Stomach smooth muscle (tissue), 2 donors: ENCODE data around the gene GPD2.

ENCODE experiments used
- H3K27ac ChIP-seq: one replicate; pipeline ENCODE4 v1.7.0; 2013; ENCODE audit warnings: mild to moderate bottlenecking, low read length, inconsistent platforms
- H3K27me3 ChIP-seq, 2 donors: one replicate each; pipeline ENCODE4 v1.7.0; 2013; ENCODE audit warnings: low read length in 2 of 2; ENCODE audit not compliant: insufficient read depth in 2 of 2, control insufficient read depth in 1 of 2
- H3K36me3 ChIP-seq, 2 donors: one replicate each; pipeline ENCODE4 v1.7.0; 2013; ENCODE audit warnings: low read length in 2 of 2; ENCODE audit not compliant: control insufficient read depth in 2 of 2, insufficient read depth in 2 of 2
- H3K4me1 ChIP-seq: one replicate; pipeline ENCODE4 v1.7.0; 2013; ENCODE audit warnings: low read length; ENCODE audit not compliant: control insufficient read depth, insufficient read depth
- H3K4me3 ChIP-seq, 2 donors: one replicate each; pipeline ENCODE4 v1.7.0; 2013; ENCODE audit warnings: low read length in 2 of 2
- H3K9ac ChIP-seq, 2 donors: one replicate each; pipeline ENCODE4 v1.7.0; 2013; ENCODE audit warnings: low read length in 2 of 2, mild to moderate bottlenecking in 1 of 2
- H3K9me3 ChIP-seq, 2 donors: one replicate each; pipeline ENCODE4 v1.7.0; 2013; ENCODE audit warnings: low read length in 2 of 2; ENCODE audit not compliant: control insufficient read depth in 2 of 2
- donor health status: healthy.
- donor health status: Pancreatic carcinoma.

The GPD2 gene

DNA sequence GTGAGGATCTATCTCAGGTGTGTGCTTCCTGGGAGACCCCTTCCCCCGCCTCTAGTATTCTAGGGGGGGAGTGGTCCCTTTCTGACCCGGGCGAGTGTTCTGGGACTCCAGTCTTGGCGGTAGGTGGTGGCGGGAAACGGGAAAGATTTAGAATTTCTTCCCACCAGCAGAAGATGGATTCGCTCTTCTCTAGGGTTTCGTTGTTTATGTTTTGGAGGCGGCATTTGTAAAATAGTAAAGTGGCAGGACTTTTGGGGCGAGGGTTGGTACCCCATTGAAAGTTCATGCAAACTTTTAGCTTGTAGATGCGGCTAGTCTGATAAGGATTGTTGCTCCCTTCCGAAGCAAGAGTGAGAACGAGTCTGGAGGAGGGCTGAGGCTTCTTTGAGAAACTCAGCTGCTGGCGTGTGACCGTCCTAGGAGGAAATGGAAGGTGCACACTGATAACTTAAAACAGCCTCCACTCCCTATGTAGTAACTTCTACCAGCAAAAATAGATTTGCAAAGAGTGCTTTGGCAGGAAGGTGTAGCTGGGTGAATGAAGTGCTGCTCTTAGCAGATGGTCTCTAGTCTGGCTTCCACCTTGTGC, 412 bp downstream of the GPD2 start:
- H3K4me3 ChIP-seq, result peak overlapping the region; percentile 47 to 86
- H3K36me3 ChIP-seq, result no peaks in the 10 kb centered on the region
- H3K9me3 ChIP-seq, result no peaks in the 10 kb centered on the region
- H3K9ac ChIP-seq, result peak overlapping the region; percentile 86 to 90
- peak overlapping the region; percentile 87 for H3K27ac ChIP-seq
- H3K27me3 ChIP-seq, result no peaks in the 10 kb centered on the region
- peaks cover 7% of the 10 kb centered on the region for H3K4me1 ChIP-seq

DNA sequence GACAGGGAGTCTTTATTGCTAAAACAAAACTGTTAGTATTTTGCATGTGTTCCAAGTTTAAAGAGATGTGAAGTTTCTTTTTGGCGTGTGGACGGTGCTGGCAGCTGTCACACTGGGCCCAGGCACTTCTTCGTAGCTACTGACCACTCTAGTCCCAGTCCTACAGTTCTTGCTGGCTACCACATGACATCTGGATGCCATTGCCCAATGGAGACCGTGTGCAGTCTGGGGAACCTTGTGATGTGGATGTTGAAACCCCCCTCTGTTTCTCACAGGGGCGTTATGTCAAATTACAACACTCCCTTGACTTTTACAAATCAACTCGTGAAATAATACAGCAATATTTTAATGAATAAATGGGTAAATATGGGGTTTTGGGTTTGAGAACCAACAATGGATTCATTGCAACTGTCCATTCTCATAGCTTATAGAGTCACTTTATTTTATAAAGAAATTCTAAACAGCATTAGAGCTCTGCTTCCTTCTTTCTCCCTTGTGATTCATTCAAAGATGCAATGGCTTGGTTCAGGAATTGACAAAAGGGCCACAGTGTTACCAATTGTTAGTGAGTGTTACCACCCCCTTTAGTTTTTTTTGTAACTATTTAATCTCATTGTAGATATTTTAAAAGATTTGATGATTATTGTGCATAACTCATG, 1.2 kb downstream of the GPD2 start:
- H3K36me3 ChIP-seq, result no peaks in the 10 kb centered on the region
- no peak overlapping the region for H3K27ac ChIP-seq
- no peaks in the 10 kb centered on the region for H3K9me3 ChIP-seq
- H3K27me3 ChIP-seq, result no peaks in the 10 kb centered on the region
- H3K4me3 ChIP-seq, result peak overlapping the region; percentile 47 to 86
- H3K9ac ChIP-seq, result peak overlapping the region in 1 of 2 donors; percentile 90
- peaks cover 7% of the 10 kb centered on the region for H3K4me1 ChIP-seq

DNA sequence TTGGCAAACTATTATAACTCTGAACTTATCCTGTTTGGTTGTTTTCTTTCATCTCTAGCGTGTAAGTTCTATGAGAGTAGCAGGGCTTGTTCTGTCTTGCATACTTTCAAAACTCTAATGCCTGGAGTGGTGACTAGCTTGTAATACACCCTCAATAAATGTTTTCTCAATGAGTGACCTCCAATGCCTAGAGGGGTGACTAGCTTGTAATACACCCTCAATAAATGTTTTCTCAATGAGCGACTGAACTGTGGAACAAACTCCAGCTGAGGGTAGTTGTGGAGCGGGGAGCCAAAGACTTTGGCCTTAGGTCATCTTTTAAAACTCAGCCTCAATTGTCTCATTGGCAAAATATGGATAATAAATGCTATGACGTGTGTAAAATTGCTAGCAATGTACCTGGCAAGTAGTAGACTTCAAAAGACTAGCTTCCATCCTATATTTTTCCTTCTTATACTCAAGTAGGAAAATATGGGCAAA, 1.8 kb downstream of the GPD2 start:
- H3K9ac ChIP-seq, result no peak overlapping the region
- peaks cover 7% of the 10 kb centered on the region for H3K4me1 ChIP-seq
- H3K4me3 ChIP-seq, result no peak overlapping the region
- no peaks in the 10 kb centered on the region for H3K9me3 ChIP-seq
- H3K36me3 ChIP-seq, result no peaks in the 10 kb centered on the region
- H3K27ac ChIP-seq, result no peak overlapping the region
- H3K27me3 ChIP-seq, result no peaks in the 10 kb centered on the region

- Histone ChIP-seq H3K27me3 (no peaks in the 10 kb centered on the region), H3K9me3 (no peaks in the 10 kb centered on the region), H3K4me3 (no peak overlapping the region), H3K27ac (no peak overlapping the region), H3K4me1 (no peaks in the 10 kb centered on the region), H3K36me3 (no peaks in the 10 kb centered on the region), H3K9ac (no peak overlapping the region)
Observed at GRCh38 chr2:156443089-156443488, 6.9 kb downstream of the GPD2 start.

DNA sequence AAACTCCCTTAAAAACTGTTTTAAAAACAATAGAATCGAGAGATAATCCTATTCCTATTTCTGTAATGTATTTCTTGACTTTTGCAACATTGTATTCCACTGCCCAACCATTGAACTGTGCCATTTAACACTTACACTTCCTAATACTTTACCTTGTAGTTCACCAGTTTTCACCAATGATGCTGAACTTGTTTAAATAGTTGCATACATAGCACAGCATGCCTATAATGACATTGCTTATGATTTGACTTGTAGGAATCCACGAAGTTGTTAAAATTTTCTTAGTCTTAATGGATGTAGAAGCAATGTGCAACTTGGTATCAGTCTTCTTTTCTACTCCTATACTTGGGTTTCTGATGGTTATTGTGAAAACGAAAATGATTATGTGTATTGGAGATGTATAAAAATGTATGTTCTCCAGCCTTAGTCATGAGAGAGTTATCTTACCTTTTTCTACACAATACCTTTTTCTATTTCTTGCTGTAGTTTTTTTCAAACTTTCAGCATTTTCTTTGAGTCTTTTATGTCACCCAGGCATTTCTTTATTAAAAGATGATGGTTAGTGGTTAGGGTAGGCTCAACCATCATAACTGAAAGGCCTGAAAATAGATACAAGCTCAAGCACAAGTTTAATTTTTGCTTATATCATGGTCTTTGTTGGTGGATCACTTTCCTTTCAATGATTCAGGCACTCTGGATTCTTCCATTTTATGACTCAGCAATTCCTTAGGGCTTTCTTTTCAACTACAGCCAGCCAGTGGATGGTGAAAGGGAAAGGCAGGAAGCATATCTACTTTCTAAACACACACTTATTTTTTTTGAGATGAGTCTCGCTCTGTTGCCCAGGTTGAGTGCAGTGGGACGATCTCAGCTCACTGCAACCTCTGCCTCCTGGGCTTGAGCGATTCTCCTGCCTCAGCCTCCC, 9.4 kb downstream of the GPD2 start:
- Histone ChIP-seq H3K4me1 (no peaks in the 10 kb centered on the region), H3K27ac (no peak overlapping the region), H3K27me3 (no peaks in the 10 kb centered on the region), H3K4me3 (no peak overlapping the region), H3K36me3 (no peaks in the 10 kb centered on the region), H3K9ac (no peak overlapping the region), H3K9me3 (no peaks in the 10 kb centered on the region)

- no peaks in the 10 kb centered on the region for H3K36me3 ChIP-seq
- H3K27me3 ChIP-seq, result no peaks in the 10 kb centered on the region
Observed at GRCh38 chr2:156447761-156448160, 11.6 kb downstream of the GPD2 start.

DNA sequence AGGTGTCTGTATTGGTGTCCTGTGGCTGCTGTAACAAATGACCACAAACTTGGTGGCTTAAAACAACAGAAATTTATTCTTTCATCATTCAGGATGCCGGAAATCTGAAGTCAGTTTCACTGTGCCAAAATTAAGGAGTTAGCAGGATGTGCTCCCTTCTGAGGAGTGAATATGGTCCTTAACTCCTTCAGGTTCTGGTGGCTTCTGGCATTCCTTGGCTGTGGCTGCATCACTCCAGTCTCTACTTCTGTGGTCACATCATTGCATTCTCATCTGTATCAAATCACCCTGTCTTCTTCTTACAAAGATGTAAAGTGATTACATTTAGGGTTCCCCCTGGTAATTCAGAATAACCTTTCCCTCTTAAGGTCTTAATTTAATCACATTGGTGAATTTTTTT, 12.6 kb downstream of the GPD2 start:
- Histone ChIP-seq H3K36me3 (no peaks in the 10 kb centered on the region), H3K4me1 (no peaks in the 10 kb centered on the region), H3K9ac (no peak overlapping the region), H3K27me3 (no peaks in the 10 kb centered on the region), H3K9me3 (no peaks in the 10 kb centered on the region), H3K4me3 (no peak overlapping the region), H3K27ac (no peak overlapping the region)

More at GRCh38 chr2:156447761-156448160, 11.6 kb downstream of the GPD2 start:
- Histone ChIP-seq H3K9ac (no peak overlapping the region), H3K4me3 (no peak overlapping the region), H3K9me3 (no peaks in the 10 kb centered on the region), H3K27ac (no peak overlapping the region), H3K4me1 (no peaks in the 10 kb centered on the region)

DNA sequence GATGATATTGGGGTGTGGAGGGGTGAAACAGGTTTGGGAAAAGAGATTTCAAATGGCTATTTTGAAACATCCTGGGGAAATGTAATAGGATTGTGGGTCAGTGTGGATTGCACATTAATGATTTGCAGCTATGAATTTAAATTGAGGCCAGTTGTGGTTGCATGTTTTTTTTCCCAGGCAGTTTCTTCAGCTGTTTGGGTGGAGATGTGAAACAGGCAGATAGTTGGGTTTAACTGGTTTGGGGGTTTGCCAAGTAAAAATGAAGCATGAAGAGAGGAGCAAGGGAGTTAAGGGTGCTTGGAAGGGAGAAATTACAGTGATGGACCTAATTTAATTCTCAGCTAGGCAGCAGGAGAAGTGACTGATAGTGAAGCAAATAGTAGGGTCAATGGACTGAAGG, 16.8 kb downstream of the GPD2 start:
- Histone ChIP-seq H3K36me3 (no peaks in the 10 kb centered on the region), H3K27ac (no peak overlapping the region), H3K9me3 (no peaks in the 10 kb centered on the region), H3K27me3 (no peaks in the 10 kb centered on the region), H3K4me3 (no peak overlapping the region), H3K9ac (no peak overlapping the region), H3K4me1 (no peaks in the 10 kb centered on the region)

DNA sequence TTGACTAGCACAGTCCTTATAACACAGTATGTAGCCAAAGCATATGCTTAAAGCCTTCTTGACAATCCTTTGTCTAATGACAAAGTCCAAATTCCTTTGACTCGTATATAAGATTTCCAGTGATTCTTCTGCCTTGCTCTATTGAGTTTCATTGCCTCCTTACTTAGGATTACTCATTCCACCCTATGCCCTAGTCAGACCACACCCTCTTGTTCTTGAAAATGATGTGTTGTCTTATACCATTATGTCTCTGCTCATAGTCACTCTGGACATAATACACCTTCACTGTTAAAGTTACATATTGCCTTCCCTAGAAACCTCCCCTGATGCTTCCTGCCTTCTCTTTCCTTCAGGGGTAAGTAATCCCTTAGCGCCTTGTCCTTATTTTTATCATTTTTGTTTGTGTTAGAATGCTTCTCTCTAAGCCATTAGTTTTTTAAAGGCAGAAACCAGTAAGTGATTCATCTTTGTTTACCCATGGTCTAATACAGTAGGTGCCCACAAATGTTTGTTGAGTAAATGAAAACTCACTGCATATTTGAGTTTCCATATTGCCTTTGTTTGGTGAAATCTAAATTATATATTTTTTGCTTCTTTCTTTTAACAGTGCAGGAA, 19.3 kb downstream of the GPD2 start:
- Histone ChIP-seq H3K9ac (no peak overlapping the region), H3K9me3 (no peaks in the 10 kb centered on the region), H3K27me3 (no peaks in the 10 kb centered on the region)

DNA sequence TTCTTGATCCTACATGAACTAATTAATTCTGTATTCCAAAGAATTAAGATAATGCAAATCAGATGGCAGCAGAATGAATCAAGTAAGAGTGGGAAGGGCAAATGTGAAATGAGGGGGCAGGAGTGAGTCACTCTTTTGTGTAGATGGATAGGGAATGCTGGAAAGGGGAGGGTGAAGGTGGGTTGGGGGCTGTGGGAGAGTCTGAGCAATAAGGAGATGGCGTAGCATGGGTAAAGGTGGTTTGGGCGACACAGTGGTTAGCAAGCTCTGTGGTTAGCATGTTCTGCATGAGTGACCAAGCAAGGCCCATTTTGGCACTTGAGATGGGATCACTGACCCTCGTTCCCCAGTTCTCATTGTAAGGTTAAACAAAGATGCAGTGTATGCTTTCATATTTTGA, 20.4 kb downstream of the GPD2 start:
- Histone ChIP-seq H3K36me3 (no peaks in the 10 kb centered on the region), H3K4me1 (no peaks in the 10 kb centered on the region), H3K9ac (no peak overlapping the region), H3K4me3 (no peak overlapping the region), H3K27me3 (no peaks in the 10 kb centered on the region), H3K27ac (no peak overlapping the region), H3K9me3 (no peaks in the 10 kb centered on the region)

More for the DNA sequence above, 19.3 kb downstream of the GPD2 start:
- Histone ChIP-seq H3K4me3 (no peak overlapping the region), H3K36me3 (no peaks in the 10 kb centered on the region), H3K4me1 (no peaks in the 10 kb centered on the region), H3K27ac (no peak overlapping the region)
